AG04449 (cell line): ENCODE measurements around the gene LAMTOR5.

ENCODE experiments used
- CTCF ChIA-PET: fragments of 350-600 bp; formaldehyde crosslinking; extraction: SDS; loops from one replicate; lab custom pipeline; 2021; ENCODE audit warnings: antibody characterized with exemption; lab: Yijun Ruan, JAX
- POLR2A ChIA-PET: fragments of 400-600, 350-600 bp; formaldehyde crosslinking; extraction: SDS; loops from one replicate; lab custom pipeline; 2020; ENCODE audit warnings: antibody characterized with exemption, inconsistent platforms; lab: Yijun Ruan, JAX
- DNase-seq: peaks from one replicate; pipeline ENCODE4 v3.0.0-alpha.2; 2010; ENCODE audit warnings: low read depth, low spot score
- H3K4me3 ChIP-seq: 2 replicates; pipeline ENCODE4 v1.5.1; 2011; ENCODE audit warnings: low read depth, mild to moderate bottlenecking, control low read depth, low read length
- TF ChIP-seq, protein P1 (sequence below): IDR thresholded peaks from one replicate; pipeline ENCODE4 v1.5.1; 2011; ENCODE audit warnings: mild to moderate bottlenecking, moderate library complexity, low read length, control low read depth, inconsistent platforms; ENCODE audit not compliant: insufficient read depth; ENCODE audit errors: missing control alignments

The LAMTOR5 gene

DNA sequence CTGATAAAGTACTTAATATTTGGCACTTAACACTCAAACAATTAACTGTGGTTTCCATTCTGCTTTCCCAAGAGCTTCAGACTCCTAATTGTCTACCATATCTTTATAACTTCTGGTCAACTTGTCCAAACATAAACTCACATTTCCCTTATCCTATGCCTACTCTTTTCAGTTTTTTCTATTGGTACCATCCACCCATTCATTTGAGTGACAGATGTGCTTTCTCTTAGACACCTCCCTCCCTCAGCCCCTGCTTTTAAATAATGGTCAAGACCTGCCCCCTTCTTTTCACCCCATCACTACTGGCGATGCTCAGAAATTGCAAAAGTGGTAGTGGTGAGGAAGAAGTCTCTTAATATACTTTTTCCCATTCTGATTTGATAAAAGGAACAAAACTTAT lies 22.1 kb downstream of the LAMTOR5 start:
- CTCF ChIA-PET = no interaction called here
- POLR2A ChIA-PET = no interaction called here
- no peak for DNase-seq
- TF ChIP-seq, protein P1, sequence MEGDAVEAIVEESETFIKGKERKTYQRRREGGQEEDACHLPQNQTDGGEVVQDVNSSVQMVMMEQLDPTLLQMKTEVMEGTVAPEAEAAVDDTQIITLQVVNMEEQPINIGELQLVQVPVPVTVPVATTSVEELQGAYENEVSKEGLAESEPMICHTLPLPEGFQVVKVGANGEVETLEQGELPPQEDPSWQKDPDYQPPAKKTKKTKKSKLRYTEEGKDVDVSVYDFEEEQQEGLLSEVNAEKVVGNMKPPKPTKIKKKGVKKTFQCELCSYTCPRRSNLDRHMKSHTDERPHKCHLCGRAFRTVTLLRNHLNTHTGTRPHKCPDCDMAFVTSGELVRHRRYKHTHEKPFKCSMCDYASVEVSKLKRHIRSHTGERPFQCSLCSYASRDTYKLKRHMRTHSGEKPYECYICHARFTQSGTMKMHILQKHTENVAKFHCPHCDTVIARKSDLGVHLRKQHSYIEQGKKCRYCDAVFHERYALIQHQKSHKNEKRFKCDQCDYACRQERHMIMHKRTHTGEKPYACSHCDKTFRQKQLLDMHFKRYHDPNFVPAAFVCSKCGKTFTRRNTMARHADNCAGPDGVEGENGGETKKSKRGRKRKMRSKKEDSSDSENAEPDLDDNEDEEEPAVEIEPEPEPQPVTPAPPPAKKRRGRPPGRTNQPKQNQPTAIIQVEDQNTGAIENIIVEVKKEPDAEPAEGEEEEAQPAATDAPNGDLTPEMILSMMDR = no peak
- H3K4me3 ChIP-seq = no peak overlapping the region

DNA sequence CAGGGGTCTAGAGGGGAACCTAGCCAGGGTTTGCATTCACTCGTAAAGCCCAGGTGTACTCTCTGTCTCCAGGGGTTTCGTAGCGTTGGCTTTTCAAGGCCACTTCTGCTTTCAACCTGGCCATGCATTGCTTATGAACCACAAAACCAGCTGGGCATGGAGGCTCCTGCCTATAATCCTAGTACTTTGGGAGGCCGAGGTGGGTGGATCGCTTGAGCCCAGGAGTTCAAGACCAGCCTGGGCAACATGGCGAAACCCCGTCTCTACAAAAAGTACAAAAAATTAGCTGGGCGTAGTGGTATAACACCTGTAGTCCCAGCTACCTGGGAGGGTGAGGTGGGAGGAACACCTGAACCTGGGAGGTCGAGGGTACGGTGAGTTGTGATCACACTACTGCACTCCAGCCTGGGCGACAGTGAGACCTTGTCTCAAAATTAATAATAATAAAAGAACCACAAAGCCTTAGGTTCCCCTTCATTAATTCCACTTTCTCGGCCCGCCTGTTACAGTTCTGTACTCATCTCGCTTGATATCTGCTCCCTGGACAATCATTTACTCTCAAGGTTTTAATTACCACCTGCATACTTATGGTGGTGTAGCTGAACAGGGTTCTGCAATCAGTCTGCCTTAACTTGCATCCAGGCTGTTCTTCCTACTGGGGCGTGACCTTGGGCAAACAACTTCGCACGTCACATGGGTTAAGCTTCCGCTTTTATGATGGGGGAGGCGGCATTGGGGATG lies 22.7 kb downstream of the LAMTOR5 start:
- POLR2A ChIA-PET = no interaction called here
- H3K4me3 ChIP-seq = no peak overlapping the region
- TF ChIP-seq, protein P1 = no peak
- CTCF ChIA-PET = interaction anchor here (0.9 kb wide), 1 partner anchor 15 kb away, joined by 3 read pairs; no protein-coding TSS in a partner anchor
- no peak for DNase-seq

DNA sequence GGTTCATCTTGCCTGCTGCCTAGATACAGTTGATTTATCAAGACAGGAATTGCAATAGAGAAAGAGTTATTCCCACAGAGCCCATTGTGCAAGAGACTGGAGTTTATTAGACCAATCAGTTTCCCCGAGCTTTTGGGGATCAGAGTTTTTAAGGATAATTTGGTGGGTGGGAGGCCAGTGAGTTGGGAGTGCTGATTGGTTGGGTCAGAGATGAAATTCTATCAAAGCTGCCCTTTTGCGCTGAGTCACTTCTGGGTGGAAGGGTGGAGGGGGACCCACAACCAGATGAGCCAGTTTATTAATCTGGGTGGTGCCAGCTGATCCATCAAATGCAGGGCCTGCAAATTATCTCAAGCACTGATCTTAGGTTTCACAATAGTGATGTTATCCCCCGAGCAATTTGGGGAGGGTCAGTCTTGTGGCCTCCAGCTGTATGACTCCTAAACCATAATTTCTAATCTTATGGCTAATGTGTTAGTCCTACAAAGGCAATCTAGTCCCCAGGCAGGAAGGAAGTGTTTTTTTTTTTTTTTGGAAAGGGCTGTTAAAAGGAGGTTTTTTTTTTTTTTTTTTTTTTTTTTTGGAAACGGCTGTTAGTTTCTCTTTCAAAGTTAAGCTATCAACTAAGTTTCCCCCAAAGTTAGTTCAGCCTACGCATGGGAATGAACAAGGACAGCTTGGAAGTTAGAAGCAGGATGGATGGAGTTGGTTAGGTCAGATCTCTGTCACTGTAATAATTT lies 24.1 kb downstream of the LAMTOR5 start:
- no peak overlapping the region for H3K4me3 ChIP-seq
- CTCF ChIA-PET = interaction anchor here (0.9 to 2.1 kb wide), 5 partner anchors 13 to 175 kb away, joined by 3 to 10 read pairs (median 3); no protein-coding TSS in a partner anchor
- POLR2A ChIA-PET = interaction anchor here (0.7 kb wide), 1 partner anchor 14 kb away, joined by 3 read pairs; no protein-coding TSS in a partner anchor
- DNase-seq = no peak
- TF ChIP-seq, protein P1 = no peak

DNA sequence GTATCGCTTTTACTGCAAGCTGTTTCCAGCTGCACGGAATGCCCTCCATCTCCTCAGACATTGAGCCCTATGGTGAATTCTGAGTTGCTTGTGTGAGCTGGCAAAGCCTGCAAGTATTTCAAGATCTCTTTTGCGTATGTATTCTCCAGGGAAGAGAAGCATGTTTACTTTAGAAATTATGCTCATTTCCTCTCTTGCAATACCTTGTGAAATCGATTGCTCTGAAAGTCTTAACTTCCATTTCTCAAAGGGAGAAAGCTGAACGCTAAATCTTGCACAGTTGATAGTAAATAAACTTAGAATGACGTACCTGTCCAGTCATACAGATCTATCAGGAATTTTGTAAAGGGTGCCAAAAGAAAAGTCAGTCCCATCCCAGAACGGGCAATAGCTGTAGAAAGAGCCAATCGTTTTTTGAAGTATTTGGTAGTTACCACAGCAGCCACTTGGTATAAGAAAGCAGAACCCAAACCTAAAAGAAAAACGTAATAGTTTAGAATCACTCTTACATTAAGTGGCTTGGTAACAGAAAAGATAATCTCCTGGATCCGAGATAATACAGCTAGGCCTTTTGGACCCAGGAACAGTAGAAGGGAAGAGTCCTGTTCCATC lies 26.7 kb downstream of the LAMTOR5 start:
- peak; percentile 14 for DNase-seq
- TF ChIP-seq, protein P1 = no peak
- H3K4me3 ChIP-seq = no peak overlapping the region
- ChIA-PET POLR2A (no interaction called here), CTCF (interaction anchor here (0.9 to 2.8 kb wide), 5 partner anchors 32 to 174 kb away, joined by 3 to 7 read pairs (median 3); partner anchors contain the start of gene RBM15)

DNA sequence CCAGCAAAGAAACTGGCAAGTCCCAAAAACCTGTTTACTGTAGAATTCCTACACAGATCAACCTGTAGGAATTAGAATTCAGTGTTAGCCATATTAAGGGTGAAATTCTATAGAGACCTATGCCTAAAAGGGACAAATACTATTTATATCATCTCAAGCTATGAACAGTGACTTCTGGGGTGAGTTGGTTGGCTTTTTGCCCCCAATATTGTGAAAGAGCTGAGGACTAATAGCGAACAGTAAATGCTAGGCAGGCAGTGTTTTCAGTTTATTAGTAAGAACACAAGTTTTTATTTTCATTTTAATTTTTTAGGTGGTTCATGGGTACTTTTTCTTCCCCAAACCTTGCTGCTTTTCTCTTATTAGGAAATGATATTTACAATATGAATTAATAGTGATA lies 32.0 kb downstream of the LAMTOR5 start:
- POLR2A ChIA-PET = no interaction called here
- DNase-seq = no peak
- no peak overlapping the region for H3K4me3 ChIP-seq
- TF ChIP-seq, protein P1 = no peak
- CTCF ChIA-PET = no interaction called here

DNA sequence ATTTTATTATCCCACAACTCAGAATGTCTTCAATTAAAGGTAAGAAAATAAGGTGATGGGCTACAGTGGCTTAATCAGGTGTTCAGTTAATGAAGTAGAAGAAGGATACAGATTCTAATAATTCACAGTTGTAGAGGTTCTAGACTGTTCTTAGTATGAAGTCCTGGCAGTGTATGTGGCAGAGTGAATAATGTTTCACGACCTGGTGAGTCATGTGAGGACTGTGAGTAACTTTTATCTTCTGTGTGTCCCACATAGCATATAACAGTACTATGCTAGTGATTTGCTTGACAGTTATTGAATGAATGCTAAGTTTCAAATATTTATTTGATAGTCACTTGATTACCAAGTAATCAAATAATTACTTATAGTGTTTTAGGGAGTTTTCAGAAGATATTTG lies 36.7 kb downstream of the LAMTOR5 start:
- POLR2A ChIA-PET = no interaction called here
- TF ChIP-seq, protein P1 = no peak
- no peak overlapping the region for H3K4me3 ChIP-seq
- peak; percentile 16 for DNase-seq
- CTCF ChIA-PET = interaction anchor here (1.0 to 1.4 kb wide), 3 partner anchors 9 to 125 kb away, joined by 3 to 5 read pairs (median 3); no protein-coding TSS in a partner anchor
